NCI-H2029 treated with DMSO at 0.1 percent for 48 hours (cell line): ENCODE data around the gene TPSD1.
"Not testable (repeated sequence)": the region's sequence is repeated elsewhere in the genome, so short reads cannot be mapped to it uniquely, and the experiment has no call there.

Source experiments
- DNase-seq: peaks from one replicate; lab custom pipeline; 2025; lab: John Stamatoyannopoulos, UW

Gene TPSD1

GRCh38 chr16:1220841-1221627 lies 34.8 kb upstream of the TPSD1 start:
- DNase-seq: no peak

GRCh38 chr16:1221628-1222552 lies 34.0 kb upstream of the TPSD1 start:
- DNase-seq: no peak

- no peak for DNase-seq
Measured at GRCh38 chr16:1222553-1223354, 33.1 kb upstream of the TPSD1 start.

- DNase-seq: no peak
Measured at GRCh38 chr16:1223355-1224214, 32.3 kb upstream of the TPSD1 start.

- no peak for DNase-seq
Measured at GRCh38 chr16:1224558-1224957, 31.3 kb upstream of the TPSD1 start.

GRCh38 chr16:1225051-1225451 lies 30.8 kb upstream of the TPSD1 start, which contains the start of gene TPSG1:
Gene TPSG1 (minus strand): TSS chr16:1225268. CDS start chr16:1225252, 16 bp downstream.
- no peak for DNase-seq

GRCh38 chr16:1225728-1226311 lies 30.0 kb upstream of the TPSD1 start:
- DNase-seq: not testable (repeated sequence)

GRCh38 chr16:1226692-1227091 lies 29.2 kb upstream of the TPSD1 start:
- DNase-seq: not testable (repeated sequence)

GRCh38 chr16:1228227-1228626 lies 27.6 kb upstream of the TPSD1 start:
- DNase-seq: not testable (repeated sequence)

GRCh38 chr16:1229476-1229875 lies 26.4 kb upstream of the TPSD1 start:
- DNase-seq: not testable (repeated sequence)

GRCh38 chr16:1230084-1230470 lies 25.8 kb upstream of the TPSD1 start, which contains the start of gene TPSB2:
Gene TPSB2 (minus strand): TSS chr16:1230184. CDS start chr16:1229951, 233 bp downstream.
- not testable (repeated sequence) for DNase-seq

GRCh38 chr16:1230471-1231212 lies 25.2 kb upstream of the TPSD1 start:
- not testable (repeated sequence) for DNase-seq

GRCh38 chr16:1231301-1231700 lies 24.6 kb upstream of the TPSD1 start:
- DNase-seq: not testable (repeated sequence)

GRCh38 chr16:1232049-1232748 lies 23.7 kb upstream of the TPSD1 start:
- DNase-seq: not testable (repeated sequence)

- not testable (repeated sequence) for DNase-seq
Measured at GRCh38 chr16:1236659-1237058, 19.2 kb upstream of the TPSD1 start.

- DNase-seq: no peak
Measured at GRCh38 chr16:1237990-1238389, 17.9 kb upstream of the TPSD1 start.

- not testable (repeated sequence) for DNase-seq
Measured at GRCh38 chr16:1238909-1239308, 17.0 kb upstream of the TPSD1 start.

- not testable (repeated sequence) for DNase-seq
Measured at GRCh38 chr16:1239575-1239974, 16.3 kb upstream of the TPSD1 start.

- DNase-seq: not testable (repeated sequence)
Measured at GRCh38 chr16:1240436-1240835, 15.4 kb upstream of the TPSD1 start, which contains the start of gene TPSAB1. Gene TPSAB1 (plus strand): TSS chr16:1240705. CDS start chr16:1240939, 234 bp downstream.
